PC-9 (cell line): ENCODE measurements around the gene NAT9. TPM values are rescaled to one million over a fixed set of nuclear protein-coding genes. Genes with fewer than 3 reads are reported as not detected.

Source experiments
- BruUV-seq: library from RNA; stranded (reverse); fragments of 400-500 nt; replicated peaks from 2 replicates; lab custom pipeline; 2021; lab: Mats Ljungman, UMichigan
- CTCF ChIA-PET: fragments of 300-600 bp; sonication (Branson Sonifier 250); formaldehyde crosslinking; loops from one replicate; lab custom pipeline; 2022; ENCODE audit warnings: antibody characterized with exemption; lab: Charles Lee
- POLR2A ChIA-PET: fragments of 300-600 bp; sonication (Branson Sonifier 250); formaldehyde crosslinking; loops from one replicate; lab custom pipeline; 2022; ENCODE audit warnings: antibody characterized with exemption; ENCODE audit not compliant: unreplicated experiment; lab: Charles Lee
- DNase-seq, 2 experiments: peaks; one replicate each; pipeline versions ENCODE4 v3.0.0 to v3.0.0-alpha.2; 2015 to 2022; ENCODE audit warnings: mixed read lengths in 1 of 2
- H2AFZ ChIP-seq: fragments of 200-600 bp; sonication (generic); 2 replicates; pipeline ENCODE4 v1.8.1; 2017; ENCODE audit warnings: antibody characterized with exemption
- H3F3A ChIP-seq: fragments of 200-600 bp; sonication (generic); 2 replicates; pipeline ENCODE4 v1.8.1; 2017; ENCODE audit warnings: antibody characterized with exemption, mild to moderate bottlenecking, low read depth; ENCODE audit not compliant: insufficient read depth
- H3K27ac ChIP-seq: fragments of 200-600 bp; sonication (generic); 2 replicates; pipeline ENCODE4 v1.6.1; 2016; ENCODE audit warnings: mixed run types
- H3K27me3 ChIP-seq: fragments of 200-600 bp; sonication (generic); 2 replicates; pipeline ENCODE4 v1.6.1; 2016; ENCODE audit warnings: low read depth, mixed run types; ENCODE audit not compliant: insufficient read depth
- H3K36me3 ChIP-seq: fragments of 200-600 bp; sonication (generic); 2 replicates; pipeline ENCODE4 v1.6.1; 2016; ENCODE audit warnings: low read depth, mixed run types
- H3K4me1 ChIP-seq: fragments of 200-600 bp; sonication (generic); replicated peaks from 2 replicates; pipeline ENCODE4 v1.6.1; 2016; ENCODE audit warnings: mixed run types; ENCODE audit not compliant: insufficient read depth
- H3K4me2 ChIP-seq: fragments of 200-600 bp; sonication (generic); 2 replicates; pipeline ENCODE4 v1.6.1; 2017; ENCODE audit warnings: mixed run types
- H3K4me3 ChIP-seq: fragments of 200-600 bp; sonication (generic); 2 replicates; pipeline ENCODE4 v1.6.1; 2016; ENCODE audit warnings: mixed run types
- H3K79me2 ChIP-seq: fragments of 200-600 bp; sonication (generic); 2 replicates; pipeline ENCODE4 v1.6.1; 2017; ENCODE audit warnings: low read depth, mixed run types
- H3K9me2 ChIP-seq: fragments of 200-600 bp; sonication (generic); 2 replicates; pipeline ENCODE4 v1.8.1; 2017; ENCODE audit warnings: mild to moderate bottlenecking; ENCODE audit not compliant: insufficient read depth
- H3K9me3 ChIP-seq: fragments of 200-600 bp; sonication (generic); 2 replicates; pipeline ENCODE4 v1.8.1; 2016; ENCODE audit warnings: low read depth; ENCODE audit not compliant: insufficient read depth
- H4K20me1 ChIP-seq: fragments of 200-600 bp; sonication (generic); 2 replicates; pipeline ENCODE4 v1.8.1; 2017; ENCODE audit not compliant: insufficient read depth
- CTCF ChIP-seq: fragments of 200-600 bp; sonication (generic); conservative IDR thresholded peaks from 2 replicates; pipeline ENCODE4 v1.6.1; 2017; ENCODE audit warnings: mixed run types, antibody characterized with exemption, mild to moderate bottlenecking, moderate library complexity
- EZH2 ChIP-seq: fragments of 200-600 bp; sonication (generic); IDR thresholded peaks from 2 replicates; pipeline ENCODE4 v1.8.0; 2017; ENCODE audit warnings: antibody characterized with exemption, low read depth
- intact Hi-C: fragments of 100-400 bp; cut with micrococcal nuclease; formaldehyde crosslinking; loops from one replicate; pipeline ENCODE4 v1.10.0; 2022; ENCODE audit not compliant: unreplicated experiment
- total RNA-seq: library from RNA; stranded (reverse); gene quantifications from 2 replicates; pipeline ENCODE4 v1.2.3, GENCODE V29; 2021

Gene NAT9
- total RNA-seq, 1 experiment from 2014 or later, result 31.5 TPM

- ChIA-PET CTCF (interaction anchor here (0.5 kb wide), 1 partner anchor 127 kb away, joined by 7 read pairs; no protein-coding TSS in a partner anchor), POLR2A (no interaction called here)
- H3K27me3 ChIP-seq, result peaks cover 13% of the 10 kb centered on the region
- no peak overlapping the region for H2AFZ ChIP-seq
- no peaks in the 10 kb centered on the region for H3K9me2 ChIP-seq
- no peaks in the 10 kb centered on the region for H3F3A ChIP-seq
- no peaks in the 10 kb centered on the region for H4K20me1 ChIP-seq
- DNase-seq, result no peak
- TF ChIP-seq CTCF, result no peak
- TF ChIP-seq EZH2, result no peak
- no peaks in the 10 kb centered on the region for H3K36me3 ChIP-seq
- peaks cover 40% of the 10 kb centered on the region for H3K4me1 ChIP-seq
- BruUV-seq, result no TSS peak
- no peak overlapping the region for H3K27ac ChIP-seq
- H3K79me2 ChIP-seq, result no peaks in the 10 kb centered on the region
- no peak overlapping the region for H3K4me3 ChIP-seq
- H3K9me3 ChIP-seq, result no peaks in the 10 kb centered on the region
- intact Hi-C loops, result loop anchor here (5.0 kb wide), 1 partner anchor 41 kb away; no protein-coding TSS in a partner anchor
- no peak overlapping the region for H3K4me2 ChIP-seq
These were observed 35.3 kb downstream of the NAT9 start for GRCh38 chr17:74740641-74741387.

DNA sequence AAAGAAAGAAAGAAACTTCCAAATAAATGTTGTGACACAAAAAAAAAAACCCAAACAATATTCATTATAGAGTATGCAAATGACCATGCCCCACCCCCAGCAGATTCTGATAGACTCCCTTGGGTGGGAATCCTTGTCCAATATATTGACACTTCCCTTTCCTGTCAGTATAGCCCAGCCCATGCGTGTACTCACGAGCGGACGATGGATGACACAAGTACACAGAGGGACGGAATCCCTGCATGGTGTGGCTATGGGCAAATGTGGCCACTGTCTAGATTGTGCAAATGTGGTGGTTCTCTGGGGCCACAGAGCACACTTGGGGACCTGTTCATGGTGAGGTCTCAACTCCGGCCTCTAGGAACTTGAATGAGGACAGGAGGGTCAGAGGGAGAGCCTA lies 36.0 kb downstream of the NAT9 start:
- ChIA-PET POLR2A (no interaction called here), CTCF (no interaction called here)
- H3F3A ChIP-seq, result no peaks in the 10 kb centered on the region
- H3K36me3 ChIP-seq, result no peaks in the 10 kb centered on the region
- H3K79me2 ChIP-seq, result no peaks in the 10 kb centered on the region
- DNase-seq, result no peak
- no peak overlapping the region for H3K27ac ChIP-seq
- no TSS peak for BruUV-seq
- no peaks in the 10 kb centered on the region for H3K9me3 ChIP-seq
- intact Hi-C loops, result loop anchor here (5.0 kb wide), 1 partner anchor 42 kb away; no protein-coding TSS in a partner anchor
- no peak overlapping the region for H2AFZ ChIP-seq
- H3K27me3 ChIP-seq, result peaks cover 18% of the 10 kb centered on the region
- peaks cover 40% of the 10 kb centered on the region for H3K4me1 ChIP-seq
- H3K4me3 ChIP-seq, result no peak overlapping the region
- no peak overlapping the region for H3K4me2 ChIP-seq
- no peak for TF ChIP-seq CTCF
- no peaks in the 10 kb centered on the region for H3K9me2 ChIP-seq
- no peaks in the 10 kb centered on the region for H4K20me1 ChIP-seq

DNA sequence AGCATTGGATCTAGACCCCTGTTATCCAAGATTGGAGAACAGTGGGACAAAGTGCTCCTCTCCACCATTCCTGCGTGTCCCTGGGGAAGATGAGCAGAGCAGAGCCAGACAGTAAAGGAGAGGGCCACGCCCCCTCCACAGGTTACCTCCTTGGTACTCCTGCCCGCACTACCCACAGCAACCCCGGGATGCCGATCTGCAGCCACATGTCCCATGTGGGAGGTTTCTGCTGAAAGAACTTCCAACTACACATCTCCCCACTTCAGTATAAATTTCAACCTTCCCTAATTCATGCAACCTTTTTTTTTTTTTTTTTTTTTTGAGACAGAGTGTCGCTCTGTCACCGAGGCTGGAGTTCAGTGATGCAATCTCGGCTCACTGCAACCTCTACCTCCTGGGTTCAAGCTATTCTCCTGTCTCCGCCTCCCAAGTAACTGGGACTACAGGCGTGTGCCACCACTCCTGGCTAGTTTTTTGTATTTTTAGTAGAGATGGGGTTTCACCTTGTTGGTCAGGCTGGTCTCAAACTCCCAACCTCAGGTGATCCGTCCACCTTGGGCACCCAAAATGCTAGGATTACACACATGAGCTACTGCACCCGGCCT lies 36.8 kb downstream of the NAT9 start:
- no peak overlapping the region for H3K4me2 ChIP-seq
- no peak overlapping the region for H2AFZ ChIP-seq
- H3K9me2 ChIP-seq, result no peaks in the 10 kb centered on the region
- peaks cover 18% of the 10 kb centered on the region for H3K27me3 ChIP-seq
- TF ChIP-seq CTCF, result no peak
- no peak for TF ChIP-seq EZH2
- no TSS peak for BruUV-seq
- H3K36me3 ChIP-seq, result no peaks in the 10 kb centered on the region
- no peaks in the 10 kb centered on the region for H3K9me3 ChIP-seq
- peaks cover 39% of the 10 kb centered on the region for H3K4me1 ChIP-seq
- ChIA-PET CTCF (no interaction called here), POLR2A (no interaction called here)
- no peak overlapping the region for H3K27ac ChIP-seq
- no peaks in the 10 kb centered on the region for H4K20me1 ChIP-seq
- H3K79me2 ChIP-seq, result no peaks in the 10 kb centered on the region
- H3K4me3 ChIP-seq, result no peak overlapping the region
- H3F3A ChIP-seq, result no peaks in the 10 kb centered on the region
- no peak for DNase-seq
- intact Hi-C loops, result no loop called here
